GM21717 (cell line): ENCODE data around the gene PEX5L.
A peak's percentile ranks its signal among the peaks of the same experiment; 100 is the strongest.

Source experiments
- ATAC-seq: cut with Tn5 transposase; IDR thresholded peaks from one replicate; pipeline ENCODE4 v1.9.1; 2021; ENCODE audit warnings: mild to moderate bottlenecking, moderate library complexity; ENCODE audit not compliant: unreplicated experiment

PEX5L gene

DNA sequence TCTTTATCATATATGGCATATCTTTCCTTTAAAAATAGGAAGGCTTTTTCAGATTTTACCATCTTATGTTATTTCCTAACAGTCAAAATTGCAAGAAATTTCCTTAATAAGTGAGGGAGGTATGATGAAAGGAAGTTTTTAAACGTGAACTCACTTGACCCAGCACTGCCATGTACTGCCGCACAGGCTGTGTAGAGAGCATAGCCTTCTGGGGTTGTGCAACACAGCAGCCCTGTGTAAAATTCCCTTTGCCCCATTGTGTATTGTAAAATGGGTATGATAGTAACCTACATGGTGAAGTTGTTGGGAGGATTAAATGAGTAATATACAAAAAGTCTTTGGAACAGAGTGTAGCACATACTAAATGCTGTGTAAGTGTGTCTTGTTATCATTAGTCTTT lies 78.6 kb downstream of the PEX5L start:
- ATAC-seq = no peak

DNA sequence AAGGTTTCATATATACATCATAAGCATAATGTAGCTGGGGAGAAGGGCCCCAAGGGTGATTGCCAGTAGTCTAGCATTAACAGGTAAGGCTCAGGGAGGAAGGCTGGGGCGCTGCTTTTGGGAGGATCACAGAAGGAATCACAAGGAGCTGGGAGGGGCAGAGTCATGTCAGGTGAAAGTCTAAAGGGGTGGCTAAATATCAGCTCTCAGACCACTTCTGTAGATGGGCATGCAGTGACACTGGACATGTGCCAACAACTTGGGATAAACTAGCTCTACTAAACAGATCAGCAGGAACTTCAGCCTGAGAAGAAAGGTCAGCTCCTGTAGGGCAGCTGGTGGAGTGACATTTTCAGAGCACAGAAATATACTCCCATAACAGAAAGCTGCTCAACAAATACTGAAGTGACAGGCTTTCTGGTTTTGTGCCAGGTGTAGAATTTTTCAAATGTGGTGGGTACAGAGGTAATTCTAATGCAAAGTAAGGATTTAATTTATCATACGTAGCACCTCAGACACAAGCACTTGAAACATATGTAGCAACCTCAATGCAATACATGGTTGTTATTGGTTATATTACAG lies 79.4 kb downstream of the PEX5L start:
- no peak for ATAC-seq

GRCh38 chr3:179956416-179956830 lies 80.3 kb downstream of the PEX5L start:
- peak; percentile 90 for ATAC-seq

- ATAC-seq = no peak
These were observed 80.9 kb downstream of the PEX5L start for GRCh38 chr3:179955809-179956208.

DNA sequence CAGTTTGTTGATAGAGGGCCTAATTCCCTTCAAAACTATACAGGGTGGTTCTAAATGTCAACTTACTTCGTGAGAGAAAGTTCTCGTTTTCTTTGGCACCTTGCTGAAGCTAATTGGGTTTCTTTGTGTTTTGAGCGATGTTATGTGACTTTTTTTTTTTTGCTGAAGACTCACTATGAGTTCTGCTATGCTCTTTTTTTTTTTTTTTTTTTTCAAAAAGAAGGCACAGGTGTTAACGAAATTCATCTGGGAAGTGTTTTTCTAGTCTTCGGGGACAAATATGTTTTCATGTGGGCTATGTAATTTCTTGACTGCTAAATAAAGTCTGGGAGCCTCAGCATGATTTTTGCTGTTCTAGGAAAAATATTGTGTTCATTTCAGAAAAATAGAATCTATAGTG lies 81.5 kb downstream of the PEX5L start:
- no peak for ATAC-seq

DNA sequence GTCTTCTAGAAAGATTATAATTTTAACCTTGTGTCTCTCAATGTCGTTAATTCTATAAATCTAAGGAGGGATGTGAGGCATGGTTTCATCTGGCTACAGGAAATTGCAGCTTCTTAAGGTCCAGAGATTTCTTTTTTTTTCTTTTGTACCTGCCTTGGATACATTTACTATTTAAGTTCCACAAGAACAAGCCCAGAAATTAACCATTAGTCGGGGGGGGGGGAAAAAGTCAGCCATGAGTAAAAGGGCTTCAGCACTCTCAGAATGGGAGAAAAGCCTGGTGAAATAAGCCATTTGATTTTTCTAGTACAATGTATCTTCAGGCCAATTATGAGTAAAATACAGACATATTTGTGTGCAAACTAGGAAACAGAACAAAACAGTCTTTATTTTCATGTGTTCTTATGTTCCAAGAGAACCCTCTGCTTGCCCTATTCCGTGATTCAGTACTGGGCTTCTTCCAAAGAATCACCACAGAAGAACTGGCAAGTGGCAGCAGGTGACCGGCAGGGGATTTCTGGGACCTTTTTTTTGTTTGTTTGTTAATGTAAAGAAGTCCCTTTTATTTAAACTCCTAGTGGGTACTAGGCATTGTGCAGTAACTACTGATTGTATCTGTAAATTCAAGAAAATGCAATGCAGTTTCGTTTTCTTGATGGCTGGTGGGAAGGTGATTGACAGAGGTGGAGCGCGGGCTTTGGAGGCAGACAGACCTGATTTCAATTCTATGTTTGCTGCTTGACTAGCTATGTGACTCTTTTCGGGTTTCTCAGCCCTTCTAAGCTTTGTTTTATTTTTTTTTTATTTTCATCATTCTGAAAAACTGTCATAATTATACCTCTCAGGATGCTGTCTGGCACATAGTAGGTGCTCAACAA lies 82.5 kb downstream of the PEX5L start:
- no peak for ATAC-seq

DNA sequence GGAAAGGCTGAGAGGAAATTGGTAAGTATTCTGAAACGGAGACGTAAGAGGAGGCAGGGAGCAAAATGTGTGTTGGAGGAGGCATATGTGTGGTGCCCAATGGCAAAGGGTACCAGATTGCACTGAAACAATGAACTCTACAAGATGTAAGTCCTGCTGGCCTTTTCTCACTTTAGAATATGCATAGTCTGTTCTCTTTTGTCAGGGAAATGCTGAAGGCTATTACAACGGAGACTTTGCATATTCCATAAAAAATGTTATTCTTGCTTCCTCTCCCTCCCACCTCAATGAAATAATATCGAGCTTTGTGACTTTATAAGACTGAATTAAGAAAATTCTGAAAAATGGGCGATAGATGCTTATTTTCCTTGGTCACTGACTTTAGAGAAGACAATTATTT lies 85.9 kb downstream of the PEX5L start:
- no peak for ATAC-seq

DNA sequence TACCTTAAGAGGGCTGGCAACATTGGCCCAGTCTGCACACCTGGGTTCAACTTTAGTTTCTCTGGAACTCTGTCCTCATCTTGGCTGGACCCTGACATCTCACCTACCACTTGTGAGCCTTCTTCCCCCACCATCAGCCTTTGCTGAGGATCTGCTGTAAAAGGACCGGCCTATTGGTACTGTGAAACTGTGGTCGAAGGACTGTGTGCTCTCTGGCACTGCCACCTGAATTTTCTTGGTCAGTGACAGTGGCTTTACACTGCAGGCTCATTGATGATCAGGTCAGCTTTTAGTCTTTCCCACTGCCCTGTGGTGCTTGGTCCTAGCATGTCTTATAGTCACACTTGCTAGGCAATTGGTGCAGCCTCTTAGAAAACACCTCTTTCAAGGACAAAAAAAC lies 86.9 kb downstream of the PEX5L start:
- peak; percentile 34 for ATAC-seq

DNA sequence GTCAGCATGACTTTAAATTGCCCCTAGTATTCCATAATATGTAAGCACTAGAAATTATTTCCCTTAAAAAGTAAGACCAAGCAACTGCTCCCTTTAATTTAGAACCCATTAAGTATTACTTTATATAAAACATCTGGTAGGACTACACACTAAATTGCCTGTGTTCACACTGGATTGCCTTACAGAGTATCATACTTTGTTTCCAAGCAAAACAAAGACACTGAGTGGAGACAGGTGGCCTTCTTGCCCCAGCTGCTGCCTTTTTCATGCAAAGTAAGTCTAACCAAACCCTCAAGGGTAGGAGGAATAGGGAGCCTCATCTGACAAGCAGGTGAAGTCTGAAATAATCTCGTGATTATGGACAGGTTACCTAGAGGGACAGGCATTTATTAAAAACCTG lies 87.3 kb downstream of the PEX5L start:
- ATAC-seq = peak; percentile 90

DNA sequence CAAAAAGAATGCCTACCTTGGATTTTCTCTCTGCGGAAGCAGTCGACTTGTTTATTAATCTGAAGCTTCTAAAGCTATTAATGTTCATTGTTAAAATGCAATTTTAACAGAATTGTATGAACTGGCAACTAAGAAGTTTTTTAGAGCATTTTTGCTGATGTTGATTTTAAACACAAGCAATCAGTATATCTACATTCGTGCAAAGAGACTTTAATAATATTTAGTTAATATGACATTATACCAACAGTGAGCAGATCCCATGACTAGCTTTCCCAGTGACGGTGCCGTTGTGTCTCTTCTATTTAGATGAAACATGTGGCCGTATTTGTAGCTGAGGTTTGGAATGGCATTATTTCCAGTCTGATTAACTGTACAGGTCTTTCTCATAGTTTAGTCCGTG lies 88.0 kb downstream of the PEX5L start:
- no peak for ATAC-seq

GRCh38 chr3:179945569-179945968 lies 91.2 kb downstream of the PEX5L start:
- no peak for ATAC-seq

GRCh38 chr3:179943117-179943880 lies 93.4 kb downstream of the PEX5L start:
- no peak for ATAC-seq

GRCh38 chr3:179942553-179943075 lies 94.1 kb downstream of the PEX5L start:
- no peak for ATAC-seq

- ATAC-seq = no peak
These were observed 101.0 kb downstream of the PEX5L start for GRCh38 chr3:179935710-179936109.

GRCh38 chr3:179933914-179934313 lies 102.8 kb downstream of the PEX5L start:
- no peak for ATAC-seq

DNA sequence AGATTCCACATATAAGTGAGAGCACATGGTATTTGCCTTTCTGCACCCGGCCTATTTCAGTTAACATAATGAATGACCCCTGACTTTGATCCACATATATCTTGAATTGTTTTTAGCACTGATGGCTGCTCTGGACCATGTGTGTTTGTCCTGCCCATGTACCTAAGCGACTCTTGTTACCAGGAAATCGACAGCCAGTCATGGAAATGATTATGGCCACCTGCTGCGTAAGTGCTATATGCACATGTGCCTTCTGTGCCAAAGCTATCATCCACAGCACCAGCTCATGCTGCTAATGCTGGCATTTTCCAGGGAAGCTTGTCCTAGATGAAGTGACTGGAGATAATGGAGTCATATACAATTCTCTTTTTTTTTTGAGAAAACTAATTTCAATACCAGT lies 103.7 kb downstream of the PEX5L start:
- ATAC-seq = no peak

DNA sequence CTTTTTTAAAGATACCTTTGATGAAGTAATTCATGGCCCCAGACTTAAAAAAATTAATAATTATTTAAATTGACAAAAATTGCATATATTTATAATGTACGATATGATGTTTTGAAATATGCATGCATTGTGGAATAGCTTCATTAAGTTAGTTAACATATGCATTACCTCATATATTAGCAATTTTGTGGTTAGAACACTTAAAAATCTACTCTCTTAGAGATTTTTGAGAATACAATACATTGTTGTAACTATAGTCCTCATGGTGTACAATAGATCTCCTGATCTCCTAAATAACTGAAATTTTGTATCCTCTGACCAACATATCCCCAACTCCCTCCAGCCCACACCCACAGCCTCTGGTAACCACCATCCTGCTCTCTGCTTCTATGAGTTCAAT lies 104.1 kb downstream of the PEX5L start:
- ATAC-seq = no peak

DNA sequence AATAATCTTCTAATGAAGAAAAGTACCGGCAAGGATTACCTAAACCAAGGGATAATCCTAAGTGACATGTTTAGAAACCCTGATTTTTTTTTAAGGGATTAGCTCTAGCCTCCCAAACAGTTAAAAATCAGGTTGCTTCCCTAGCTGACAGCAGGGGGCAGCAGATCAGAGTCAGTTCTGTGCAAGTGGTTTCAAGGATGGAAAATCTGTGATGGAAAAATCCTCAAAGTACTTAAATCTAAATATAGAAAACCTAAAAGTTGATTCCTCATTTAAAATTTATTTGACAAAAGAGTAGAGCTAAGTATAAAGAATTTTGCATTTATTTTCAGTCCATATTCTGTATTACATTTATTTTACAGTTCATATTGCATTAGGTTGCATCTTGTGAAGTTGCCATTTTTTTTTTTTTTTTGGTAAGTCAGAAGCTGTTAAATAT lies 107.6 kb downstream of the PEX5L start:
- ATAC-seq = peak; percentile 56

GRCh38 chr3:179927191-179927590 lies 109.5 kb downstream of the PEX5L start:
- no peak for ATAC-seq

DNA sequence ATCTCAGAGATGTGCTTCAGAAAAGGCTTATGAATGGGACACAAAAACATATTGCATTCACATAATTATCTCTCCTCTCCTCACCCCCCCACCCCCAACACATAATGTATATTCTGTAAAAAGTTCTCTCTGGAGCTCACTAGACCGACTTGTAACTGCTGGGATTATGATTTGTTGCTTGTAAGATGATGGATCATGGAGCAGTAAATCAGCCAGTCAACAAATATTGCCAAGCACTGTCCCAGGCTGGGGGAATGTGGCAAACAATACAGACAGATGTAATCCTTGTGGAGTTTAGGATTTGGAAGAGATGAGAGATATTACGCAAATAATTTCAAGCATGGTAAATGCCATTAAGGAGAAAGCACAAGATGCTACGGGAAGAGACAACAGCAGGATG lies 114.8 kb downstream of the PEX5L start:
- ATAC-seq = no peak

- ATAC-seq = peak; percentile 93
These were observed 115.2 kb downstream of the PEX5L start for GRCh38 chr3:179921500-179921899.
